HS-5 (cell line): ENCODE results near the gene ARMH1.
A peak's percentile ranks its signal among the peaks of the same experiment; 100 is the strongest.

Source experiments
- DNase-seq: peaks from one replicate; pipeline ENCODE4 v3.0.0-alpha.2; 2012; ENCODE audit warnings: low read depth

The ARMH1 gene

GRCh38 chr1:44670751-44671640 lies 3.5 kb upstream of the ARMH1 start:
- DNase-seq: no peak

- no peak for DNase-seq
These were observed 2.1 kb upstream of the ARMH1 start for GRCh38 chr1:44672254-44672955.

GRCh38 chr1:44672961-44673674 lies 1.4 kb upstream of the ARMH1 start:
- DNase-seq: no peak

GRCh38 chr1:44673675-44674112 lies 820 bp upstream of the ARMH1 start:
- DNase-seq: no peak

GRCh38 chr1:44675186-44675585 lies 672 bp downstream of the ARMH1 start:
- DNase-seq: no peak

- DNase-seq: peak; percentile 76
These were observed 2.1 kb downstream of the ARMH1 start for GRCh38 chr1:44676484-44677200.

- peak; percentile 24 for DNase-seq
These were observed 2.8 kb downstream of the ARMH1 start for GRCh38 chr1:44677201-44677766.

GRCh38 chr1:44678120-44678519 lies 3.6 kb downstream of the ARMH1 start:
- no peak for DNase-seq

- no peak for DNase-seq
These were observed 4.1 kb downstream of the ARMH1 start for GRCh38 chr1:44678626-44679025.

- no peak for DNase-seq
These were observed 5.0 kb downstream of the ARMH1 start for GRCh38 chr1:44679468-44679867.

GRCh38 chr1:44681905-44682882 lies 7.7 kb downstream of the ARMH1 start:
- DNase-seq: no peak

GRCh38 chr1:44682883-44683265 lies 8.4 kb downstream of the ARMH1 start:
- no peak for DNase-seq

- DNase-seq: no peak
These were observed 10.0 kb downstream of the ARMH1 start for GRCh38 chr1:44684525-44684924.

GRCh38 chr1:44685218-44685617 lies 10.7 kb downstream of the ARMH1 start:
- no peak for DNase-seq

GRCh38 chr1:44685881-44686280 lies 11.4 kb downstream of the ARMH1 start:
- no peak for DNase-seq

GRCh38 chr1:44688760-44689446 lies 14.4 kb downstream of the ARMH1 start:
- no peak for DNase-seq

GRCh38 chr1:44689447-44689765 lies 14.9 kb downstream of the ARMH1 start:
- no peak for DNase-seq

- no peak for DNase-seq
These were observed 18.6 kb downstream of the ARMH1 start for GRCh38 chr1:44693159-44693558.

GRCh38 chr1:44693900-44694299 lies 19.4 kb downstream of the ARMH1 start:
- no peak for DNase-seq

- DNase-seq: no peak
These were observed 20.5 kb downstream of the ARMH1 start for GRCh38 chr1:44694863-44695478.
